Skeletal muscle cell (primary cell): ENCODE measurements around the gene EFCAB8.
"Not testable (repeated sequence)": the region's sequence is repeated elsewhere in the genome, so short reads cannot be mapped to it uniquely, and the experiment has no call there.

Experiments used
- DNase-seq: peaks from one replicate; pipeline ENCODE4 v3.0.0-alpha.2; 2010; ENCODE audit warnings: low read depth
- H3K4me3 ChIP-seq: 2 replicates; pipeline ENCODE4 v1.5.1; 2011; ENCODE audit warnings: low read depth, mild to moderate bottlenecking, control low read depth, low read length, moderate library complexity

EFCAB8 gene

DNA sequence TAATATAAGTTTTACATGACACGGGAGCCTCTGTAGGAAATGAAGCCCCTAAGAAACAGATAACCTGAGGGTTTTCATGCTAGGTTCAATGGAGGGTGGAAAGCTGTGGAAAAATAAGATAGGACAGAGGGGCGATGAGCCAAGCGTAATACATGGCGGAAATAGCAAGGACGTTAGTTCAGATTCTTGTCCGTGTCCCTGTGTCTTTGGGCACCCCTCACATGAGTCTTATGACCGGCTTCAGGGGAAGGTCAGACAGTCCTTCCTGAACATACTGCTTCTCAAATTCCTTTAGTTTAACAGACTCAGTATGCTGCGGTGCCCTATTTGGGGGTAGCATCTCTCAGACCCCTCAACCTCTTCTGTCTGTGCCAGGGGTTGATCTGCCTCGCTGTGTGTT is 20.8 kb downstream of the EFCAB8 start:
- no peak overlapping the region for H3K4me3 ChIP-seq
- no peak for DNase-seq

DNA sequence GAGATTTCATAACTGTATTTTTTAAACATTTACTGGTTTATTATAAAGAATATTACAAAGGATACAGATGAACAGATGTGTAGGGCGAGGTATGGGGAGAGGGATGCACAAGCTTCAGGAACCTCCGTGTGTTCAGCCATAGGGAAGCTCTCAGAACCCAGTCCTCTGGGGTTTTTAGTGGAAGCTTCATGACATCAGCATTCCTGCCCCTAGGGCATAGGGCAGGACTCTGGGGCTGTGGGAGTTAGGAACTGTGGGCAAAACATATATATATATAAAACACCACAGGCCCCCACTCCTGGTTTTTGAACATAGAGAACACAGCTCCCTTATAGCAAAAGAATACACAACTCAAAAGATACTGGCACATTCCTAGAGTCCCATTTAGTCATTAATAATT is 21.9 kb downstream of the EFCAB8 start:
- no peak for DNase-seq
- no peak overlapping the region for H3K4me3 ChIP-seq

DNA sequence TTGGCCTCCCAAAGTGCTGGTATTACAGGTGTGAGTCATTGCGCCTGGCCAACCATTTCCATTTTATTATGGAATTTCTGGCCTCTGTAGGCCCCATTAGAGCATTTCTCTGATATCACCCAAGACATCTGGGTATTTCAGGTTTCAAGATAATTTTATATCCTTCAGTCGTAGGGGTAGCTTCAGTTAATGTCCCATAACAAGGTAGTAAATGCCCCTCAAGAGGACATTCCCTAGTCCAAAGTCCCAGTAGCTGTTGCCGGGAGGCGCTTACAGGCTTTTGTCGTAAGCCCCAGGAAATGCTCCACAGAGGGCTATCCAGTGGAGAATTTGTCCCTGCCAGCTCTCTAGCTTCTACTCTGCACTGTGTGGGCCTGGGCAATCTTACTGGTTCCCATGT is 24.4 kb downstream of the EFCAB8 start:
- H3K4me3 ChIP-seq, result no peak overlapping the region
- DNase-seq, result no peak

DNA sequence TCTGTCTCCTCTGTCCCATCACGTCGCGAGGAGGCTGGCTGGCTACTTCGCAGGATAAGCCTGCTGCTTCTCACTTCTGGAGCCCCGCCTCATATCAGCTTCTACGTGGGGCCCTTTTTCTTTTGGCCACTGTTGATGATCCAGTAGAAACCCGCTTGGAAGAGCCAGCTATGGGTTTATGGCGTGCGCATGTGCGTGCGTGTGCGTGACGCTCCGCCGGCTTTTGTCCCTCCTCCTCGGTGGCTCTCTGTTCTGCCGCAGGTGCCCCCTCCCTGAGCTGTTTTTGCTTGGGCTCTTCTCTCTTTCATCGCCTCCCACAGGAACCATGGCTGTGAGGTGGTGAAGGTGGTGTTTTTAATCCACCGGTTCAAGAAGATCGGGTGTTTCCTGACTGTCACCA is 26.5 kb downstream of the EFCAB8 start:
- H3K4me3 ChIP-seq, result no peak overlapping the region
- no peak for DNase-seq

DNA sequence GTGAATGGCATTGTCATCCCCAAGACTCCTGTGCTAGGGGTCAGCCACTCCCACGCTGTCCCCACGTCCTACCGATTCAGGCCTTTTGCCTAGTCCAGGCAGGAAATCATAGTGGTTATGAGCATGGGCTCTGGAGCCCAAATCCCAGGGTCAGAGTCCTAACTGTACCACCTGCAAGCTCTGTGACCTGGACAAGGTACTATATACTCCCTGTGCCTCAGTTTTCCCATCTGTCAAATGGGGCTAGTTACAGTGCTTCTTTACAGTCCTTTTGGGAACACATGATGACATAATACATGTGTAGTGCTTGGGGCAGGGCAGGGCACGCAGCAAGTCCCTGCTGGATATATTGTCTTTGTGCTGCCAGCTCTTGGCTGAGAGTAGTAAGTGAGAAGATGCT is 27.2 kb downstream of the EFCAB8 start:
- DNase-seq, result no peak
- no peak overlapping the region for H3K4me3 ChIP-seq

DNA sequence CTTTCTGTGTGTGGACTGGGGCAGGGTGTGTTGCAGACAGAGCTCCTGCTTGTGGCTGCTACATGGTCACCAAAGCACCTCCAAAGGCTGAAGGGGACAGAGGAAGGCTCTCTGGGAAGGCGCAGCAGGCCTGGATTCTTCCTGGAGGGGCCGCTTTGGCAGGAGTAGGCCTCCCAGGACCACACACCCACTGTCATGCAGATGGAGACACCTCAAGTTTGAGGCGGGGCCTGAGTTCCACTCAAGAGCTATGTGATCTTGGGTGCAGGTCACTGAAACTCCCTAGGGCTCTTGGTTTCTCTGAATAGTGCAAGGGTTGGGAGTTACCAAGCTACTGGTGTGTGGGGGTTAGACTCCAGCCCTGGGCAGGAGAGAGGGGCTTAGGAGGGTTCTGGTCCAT is 27.9 kb downstream of the EFCAB8 start:
- DNase-seq, result no peak
- H3K4me3 ChIP-seq, result no peak overlapping the region

DNA sequence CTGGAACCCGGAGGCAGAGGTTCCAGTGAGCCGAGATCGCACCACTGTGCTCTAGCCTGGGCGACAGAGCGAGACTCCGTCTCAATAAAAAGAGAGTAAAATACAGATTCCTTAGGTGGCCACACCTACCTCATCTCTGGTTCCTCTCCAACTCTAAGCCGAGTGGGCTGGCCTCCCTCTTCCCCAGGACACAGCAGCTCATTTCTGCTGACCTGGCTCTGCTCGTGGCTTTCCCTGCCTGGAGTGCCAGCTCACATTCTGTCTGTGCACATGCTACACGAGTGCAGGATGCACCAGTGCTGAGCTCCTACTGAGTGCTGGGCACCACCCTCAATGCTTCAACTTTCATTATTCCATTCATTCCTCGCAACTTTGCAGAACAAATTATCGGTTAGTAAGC is 28.8 kb downstream of the EFCAB8 start:
- no peak for DNase-seq
- H3K4me3 ChIP-seq, result no peak overlapping the region

DNA sequence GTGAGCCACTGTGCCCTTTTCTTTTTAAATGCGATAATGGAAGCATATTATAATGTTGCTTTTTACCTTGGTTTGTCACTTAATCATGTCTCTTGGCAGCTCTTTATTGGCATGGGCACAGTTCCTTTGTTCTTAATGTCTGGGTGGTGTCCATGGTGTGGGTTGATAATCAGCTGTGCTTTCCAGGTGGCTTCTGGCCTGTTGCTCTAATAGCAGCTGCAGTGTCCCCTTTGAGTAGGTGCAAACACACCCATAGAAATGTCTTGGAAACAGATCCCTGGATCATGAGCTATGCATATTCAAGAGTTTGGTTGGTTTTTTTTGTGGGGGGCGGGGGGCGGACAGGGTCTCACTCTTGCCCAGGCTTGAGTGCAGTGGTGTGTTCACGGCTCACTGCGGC is 29.9 kb downstream of the EFCAB8 start:
- H3K4me3 ChIP-seq, result no peak overlapping the region
- no peak for DNase-seq

DNA sequence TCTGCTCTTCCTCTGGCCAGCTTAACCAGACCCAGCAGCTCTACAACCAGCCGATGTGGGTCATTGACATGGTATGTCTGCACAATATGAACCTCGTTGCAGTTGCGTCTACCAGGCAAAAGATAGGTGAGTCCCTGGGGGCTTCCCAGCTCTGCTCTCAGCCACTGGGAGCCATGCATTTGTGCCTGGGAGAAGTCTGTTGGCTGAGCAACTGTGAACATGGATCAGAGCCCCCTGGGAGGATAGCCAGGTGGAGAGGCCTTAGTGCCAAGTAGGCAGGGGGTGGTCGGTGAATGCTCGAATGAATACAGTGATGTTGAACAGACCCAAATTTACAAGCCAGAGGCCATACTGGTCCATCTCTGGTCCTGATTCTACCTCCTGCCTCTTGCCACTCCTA is 30.6 kb downstream of the EFCAB8 start:
- no peak for DNase-seq
- no peak overlapping the region for H3K4me3 ChIP-seq

DNA sequence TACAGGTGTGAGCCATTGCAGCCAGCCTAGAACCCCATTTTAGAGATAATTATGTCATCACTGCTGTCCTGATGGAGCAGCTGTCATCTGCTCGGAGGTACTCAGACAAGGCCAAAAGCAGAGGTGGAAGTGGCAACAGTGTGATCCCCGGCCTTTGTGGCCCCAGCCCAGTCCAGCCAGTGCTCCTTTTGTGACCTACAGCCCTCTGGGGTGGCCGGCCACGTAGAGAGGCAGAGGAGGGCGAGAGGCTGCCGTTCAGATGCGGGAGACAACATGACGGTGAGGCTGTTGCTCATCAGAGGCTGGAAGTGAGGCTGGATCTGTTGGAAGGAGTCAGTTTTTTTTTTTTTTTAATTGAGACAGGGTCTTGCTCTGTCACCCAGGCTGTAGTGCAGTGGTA is 32.8 kb downstream of the EFCAB8 start:
- no peak overlapping the region for H3K4me3 ChIP-seq
- DNase-seq, result no peak

DNA sequence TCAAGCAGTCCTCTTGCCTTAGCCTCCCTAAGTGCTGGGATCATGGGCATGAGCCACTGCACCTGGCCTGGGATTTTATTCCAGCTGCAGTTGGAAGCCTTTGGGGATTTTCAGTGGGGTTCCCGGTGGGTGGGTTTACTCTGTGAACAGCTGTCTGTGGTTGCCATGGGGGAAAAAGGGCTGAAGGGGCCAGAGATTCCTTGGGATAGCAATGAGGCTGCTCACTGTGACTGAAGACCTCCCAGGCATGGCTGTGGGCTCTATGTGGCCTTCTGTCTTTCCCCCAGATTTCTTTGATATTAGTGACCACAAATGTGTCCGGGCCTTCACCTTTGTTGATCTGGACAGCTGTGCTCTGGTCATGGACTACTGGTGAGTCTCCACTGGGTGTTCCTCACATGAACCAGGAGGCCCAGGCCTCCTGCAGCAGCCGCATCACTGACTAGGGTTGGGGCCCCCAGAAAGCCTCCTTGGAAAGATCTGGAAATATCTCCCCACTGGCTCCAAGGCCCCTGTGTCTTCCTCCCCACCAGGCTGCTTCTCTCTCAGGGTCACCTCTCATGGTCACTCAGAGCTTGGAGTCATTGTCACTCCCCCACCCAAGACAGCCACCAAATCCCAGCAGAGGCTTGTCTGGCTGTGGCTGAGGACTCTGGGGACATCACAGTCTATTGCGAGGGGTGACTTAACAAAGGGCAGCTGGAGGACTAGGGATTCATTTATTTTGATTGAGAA is 33.4 kb downstream of the EFCAB8 start:
- DNase-seq, result no peak
- H3K4me3 ChIP-seq, result no peak overlapping the region

DNA sequence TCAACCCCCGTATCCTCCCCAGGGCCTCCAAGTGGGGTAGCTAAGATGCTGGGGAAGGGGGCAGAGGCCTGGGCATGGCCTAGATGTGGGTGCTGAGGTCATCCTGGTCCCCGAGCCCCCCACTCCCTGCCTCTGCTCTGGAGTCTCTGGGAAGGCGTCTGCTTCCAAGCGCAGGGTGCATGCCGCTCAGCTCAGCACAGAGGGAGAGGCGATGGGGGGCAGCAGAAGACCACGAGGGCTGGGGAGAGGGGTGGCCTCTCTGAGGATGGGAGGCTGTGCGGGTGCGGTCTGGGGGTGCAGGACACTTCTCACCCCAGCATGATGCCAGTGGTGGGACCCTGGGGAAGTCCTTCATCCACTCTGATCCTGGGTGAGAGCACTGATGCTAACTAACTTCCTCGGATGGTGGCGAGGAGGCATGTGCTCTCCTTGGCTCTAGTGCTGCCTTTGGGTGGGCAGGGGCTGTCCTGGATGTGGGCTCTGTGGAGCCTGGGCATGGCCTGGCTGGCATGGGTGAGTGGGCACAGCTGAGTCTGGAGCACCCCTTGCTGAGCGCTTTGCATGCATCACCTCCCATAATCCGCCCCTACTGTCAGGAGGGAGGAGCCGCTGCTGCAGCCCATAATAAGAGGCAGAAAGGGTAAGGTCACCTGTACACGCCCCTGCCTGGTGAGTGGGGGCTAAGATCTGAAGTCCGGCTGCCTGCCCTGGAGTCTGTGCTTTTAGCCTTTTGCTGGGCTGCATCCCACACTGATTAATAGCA is 34.7 kb downstream of the EFCAB8 start:
- no peak overlapping the region for H3K4me3 ChIP-seq
- no peak for DNase-seq

DNA sequence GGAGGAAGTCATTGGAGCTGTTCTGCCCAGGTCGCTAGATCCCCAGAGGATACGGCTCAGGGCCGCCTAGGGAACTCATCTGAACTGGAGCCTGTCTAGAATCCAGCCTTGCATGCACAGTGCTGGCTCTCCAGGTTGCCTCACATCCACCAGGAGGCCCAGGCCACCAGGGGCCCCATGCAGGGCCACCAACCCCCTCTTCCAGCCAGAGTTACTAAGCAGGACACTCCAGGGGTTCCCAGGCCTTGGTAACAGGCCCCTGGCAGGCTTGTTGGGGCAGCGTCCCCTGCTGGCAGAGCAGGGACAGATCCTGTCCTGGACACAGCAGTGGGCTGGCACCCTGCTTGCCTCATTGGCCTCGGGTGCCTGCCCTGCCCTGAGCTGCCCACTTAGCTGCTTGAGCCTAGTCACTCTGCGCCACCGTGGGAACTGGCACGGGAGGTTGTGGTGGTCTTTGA is 35.3 kb downstream of the EFCAB8 start:
- DNase-seq, result no peak

DNA sequence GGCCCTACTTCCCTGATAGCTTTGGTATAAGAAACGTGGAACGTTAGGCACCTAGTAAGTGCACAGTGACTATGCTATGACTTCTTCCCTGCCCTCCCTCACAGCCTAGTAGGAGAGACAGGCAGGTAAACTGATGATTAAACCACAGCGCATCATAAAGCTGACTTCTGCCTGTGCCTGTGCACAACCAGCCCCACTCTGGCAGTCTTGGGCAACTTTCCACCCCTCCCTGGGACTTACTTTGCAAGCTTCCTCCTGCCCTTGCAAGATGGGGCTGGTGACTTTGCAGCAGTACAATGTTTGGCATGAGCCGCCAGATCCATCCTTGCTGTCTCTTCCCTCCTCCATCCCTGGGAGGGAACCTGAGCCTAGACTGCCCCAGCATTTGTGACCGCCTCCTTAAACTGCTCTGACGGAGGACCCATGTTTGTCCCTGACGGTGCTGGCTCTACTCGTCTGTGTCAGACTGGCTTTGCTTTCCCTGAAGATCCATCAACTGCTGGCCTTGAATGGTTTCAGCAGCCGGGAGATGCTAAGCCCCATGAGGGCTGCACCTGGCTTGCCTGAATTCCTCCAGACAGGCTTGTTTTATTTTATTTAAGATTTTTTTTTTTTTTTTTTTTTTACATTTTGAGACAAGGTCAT is 36.1 kb downstream of the EFCAB8 start:
- H3K4me3 ChIP-seq, result no peak overlapping the region
- DNase-seq, result no peak

More for the DNA sequence above, 35.3 kb downstream of the EFCAB8 start:
- no peak overlapping the region for H3K4me3 ChIP-seq

DNA sequence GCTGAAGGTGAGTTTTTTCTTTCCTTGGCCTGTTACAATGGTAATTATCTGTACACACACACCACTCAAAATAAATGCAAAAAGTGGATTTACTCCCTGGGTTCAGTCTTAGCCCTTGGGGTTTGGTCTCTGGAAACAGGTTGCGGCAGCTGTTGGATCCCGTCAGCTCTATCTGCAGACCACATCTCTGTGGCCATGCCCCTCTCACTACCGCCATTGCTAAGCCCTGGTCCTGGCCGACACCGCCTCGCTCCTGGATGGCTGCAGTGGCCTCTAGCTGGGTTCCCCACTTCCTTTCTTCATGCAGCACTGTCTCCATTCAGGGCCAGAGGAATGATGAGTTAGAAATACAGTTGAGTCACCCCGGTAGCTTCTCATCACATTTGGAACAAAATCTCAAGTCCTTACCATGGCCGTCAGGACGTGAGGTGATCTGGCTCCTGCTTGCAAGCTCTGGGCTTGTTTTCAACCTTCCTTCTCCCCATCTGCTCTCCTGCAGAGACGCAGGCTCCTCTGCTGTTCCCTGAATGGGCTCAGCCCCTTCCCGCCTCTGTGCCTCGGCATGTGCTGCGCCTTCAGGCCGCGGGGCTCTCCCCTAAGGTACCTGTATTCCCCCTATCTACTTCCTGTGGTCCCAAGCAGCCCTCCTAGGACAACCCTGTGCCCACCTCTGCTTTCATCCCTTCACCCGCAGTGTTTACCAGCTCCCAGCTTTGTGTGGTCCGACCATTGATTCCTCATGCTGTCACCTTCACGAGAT is 38.0 kb downstream of the EFCAB8 start:
- no peak overlapping the region for H3K4me3 ChIP-seq
- no peak for DNase-seq

DNA sequence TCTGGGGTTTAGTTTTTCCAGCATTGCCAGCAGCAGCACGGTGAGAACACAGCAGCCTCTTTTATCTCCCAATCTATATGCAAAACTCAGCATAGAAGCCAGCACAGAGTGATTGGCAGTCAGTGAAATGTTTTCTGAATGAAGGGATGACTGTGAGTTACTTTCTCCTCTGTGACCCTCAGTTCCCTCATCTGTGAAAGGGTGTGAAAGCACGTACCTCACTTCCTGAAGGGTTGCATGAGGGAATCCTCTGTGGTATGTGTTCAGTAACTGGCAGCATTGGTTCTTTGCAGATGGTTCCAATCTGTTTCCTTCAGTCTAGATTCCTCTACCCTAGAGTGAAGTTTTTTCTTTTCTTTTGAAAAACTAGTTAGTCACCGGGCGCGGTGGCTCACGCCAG is 40.0 kb downstream of the EFCAB8 start:
- no peak overlapping the region for H3K4me3 ChIP-seq
- no peak for DNase-seq

DNA sequence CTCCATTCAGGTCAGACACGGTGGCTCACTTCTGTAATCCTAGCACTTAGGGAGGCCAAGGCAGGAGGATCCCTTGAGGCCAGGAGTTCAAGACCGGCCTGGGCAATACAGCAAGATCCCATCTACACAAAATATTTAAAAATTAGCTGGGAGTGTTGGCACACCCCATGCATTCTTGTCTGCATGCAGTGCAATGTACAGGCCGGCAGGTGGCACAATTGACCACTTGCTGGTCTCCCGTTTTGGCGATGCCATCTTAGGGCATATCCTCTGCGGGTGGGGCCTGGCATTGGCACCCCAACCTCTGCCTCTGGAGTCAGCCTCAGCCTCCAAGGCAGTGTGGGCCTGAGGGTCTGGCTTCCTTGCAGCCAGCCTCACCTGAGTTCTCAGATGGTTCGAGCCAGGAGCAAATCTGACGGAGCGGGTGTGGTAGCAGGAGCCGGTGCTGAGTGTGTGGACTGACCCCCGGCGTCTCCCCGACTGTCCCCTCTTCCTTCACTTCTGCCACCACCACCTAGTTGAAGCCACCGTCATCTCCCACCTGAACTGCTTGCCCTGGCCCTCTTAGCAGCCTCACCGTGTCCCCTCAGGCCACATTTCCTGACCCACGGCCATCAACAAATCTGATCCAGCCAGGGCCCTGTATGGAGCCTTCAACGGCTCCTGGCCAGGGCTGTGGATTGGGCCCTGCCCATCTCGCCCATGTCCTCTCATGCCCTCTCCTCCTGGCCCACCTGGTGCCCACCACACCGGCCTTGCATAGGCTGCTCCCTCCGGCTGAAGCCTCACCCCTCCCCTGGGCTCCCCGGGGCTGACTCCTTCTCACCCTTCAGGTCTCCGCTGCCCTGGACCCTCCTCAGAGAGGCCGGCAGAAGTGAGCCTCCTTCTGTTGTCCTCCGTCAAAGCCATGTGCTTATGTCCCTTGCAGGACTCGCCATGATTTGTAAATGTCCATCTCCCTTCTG is 44.0 kb downstream of the EFCAB8 start:
- no peak overlapping the region for H3K4me3 ChIP-seq
- DNase-seq, result no peak

DNA sequence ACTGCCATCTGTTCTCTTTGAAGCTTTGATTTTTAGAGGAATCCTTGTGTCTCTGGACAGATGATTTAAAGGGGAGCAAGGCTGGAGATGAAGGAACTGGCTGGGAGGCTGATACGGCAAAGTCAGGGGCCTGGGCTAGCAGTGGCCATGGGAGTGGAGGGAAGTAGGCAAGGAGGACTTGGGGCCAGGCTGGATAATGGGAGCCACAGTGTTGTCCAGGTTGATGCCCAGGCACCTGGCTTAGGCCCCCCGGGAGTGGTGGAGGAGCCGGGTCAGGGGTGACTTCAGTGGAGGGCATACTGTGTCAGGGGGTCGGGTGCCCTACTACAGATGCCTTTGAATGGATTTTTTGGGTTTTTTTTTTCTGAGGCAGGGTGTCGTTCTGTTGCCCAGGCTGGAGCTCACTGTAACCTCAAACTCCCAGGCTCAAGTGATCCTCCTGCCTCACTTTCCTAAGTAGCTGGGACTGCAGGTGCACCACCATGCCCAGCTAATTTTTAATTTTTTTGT is 45.0 kb downstream of the EFCAB8 start:
- H3K4me3 ChIP-seq, result no peak overlapping the region
- no peak for DNase-seq

DNA sequence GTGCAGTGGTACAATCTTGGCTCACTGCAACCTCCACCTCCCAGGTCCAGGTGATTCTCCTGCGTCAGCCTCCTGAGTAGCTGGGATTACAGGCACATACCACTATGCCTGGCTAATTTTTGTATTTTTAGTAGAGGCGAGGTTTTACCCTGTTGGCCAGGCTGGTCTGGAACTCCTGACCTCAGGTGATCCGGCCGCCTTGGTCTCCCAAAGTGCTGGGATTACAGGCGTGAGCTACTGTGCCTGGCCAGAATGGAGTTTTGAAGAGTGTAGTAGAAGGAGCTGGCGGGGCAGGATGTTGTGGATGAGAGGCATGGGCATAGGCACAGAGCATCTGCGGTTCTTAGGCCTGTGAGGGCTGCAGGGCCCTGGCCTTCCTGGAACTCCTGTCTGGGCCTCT is 46.0 kb downstream of the EFCAB8 start:
- H3K4me3 ChIP-seq, DNase-seq: not testable (repeated sequence)
